ENCODE data around the gene APOL6. TPM values are rescaled to one million over a fixed set of nuclear protein-coding genes. Genes with fewer than 3 reads are reported as not detected.
"Not testable (repeated sequence)": the region's sequence is repeated elsewhere in the genome, so short reads cannot be mapped to it uniquely, and the experiment has no call there.

Gene APOL6
- total RNA-seq, 4 donors from 2014 or later, result 4.6 to 39.7 (median 27.5) TPM

DNA sequence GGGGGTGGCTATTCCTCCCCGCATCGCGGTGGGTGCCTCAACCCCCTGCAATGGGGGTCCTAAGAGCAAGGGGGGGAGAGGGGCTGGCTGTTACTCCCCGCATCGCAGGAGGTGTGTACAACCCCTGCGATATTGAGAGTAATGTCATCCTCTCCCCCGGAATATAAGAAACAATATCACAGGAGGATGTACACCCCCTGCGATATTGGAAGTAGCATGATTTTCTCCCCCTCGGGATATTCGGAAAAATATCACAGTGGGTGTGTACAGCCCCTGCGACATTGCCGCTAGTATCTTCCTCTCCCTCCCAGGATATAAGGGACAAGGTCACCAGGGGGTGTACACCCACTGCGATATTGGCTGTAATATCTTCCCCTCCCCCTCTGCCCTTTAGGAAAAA lies 47.0 kb downstream of the APOL6 start:
- Histone ChIP-seq H3K27me3 (no peaks in the 10 kb centered on the region), H3K4me3 (no peak overlapping the region), H3K9me3 (no peaks in the 10 kb centered on the region), H3K27ac (no peak overlapping the region), H3K36me3 (no peaks in the 10 kb centered on the region), H3K4me1 (no peaks in the 10 kb centered on the region)
- in situ Hi-C loops (cut with MboI; ENCODE audit: low pct_ligation_motif_present in 1 of 4, low pct_unique_long_range_greater_than_20kb in 1 of 4, low sequenced_read_pairs in 3 of 4), result no loop called here
- no peak for DNase-seq
- intact Hi-C loops (cut with DNase I; ENCODE audit: low total_unique reads), result no loop called here
- TF ChIP-seq POLR2AphosphoS5 (IDR thresholded peaks at IDR 0.05), result no peak
- WGBS, 2 donors (ENCODE audit: low coverage in 1 of 2), result 87 to 100% methylated on average over 1 to 13 of the region's 13 CpGs

DNA sequence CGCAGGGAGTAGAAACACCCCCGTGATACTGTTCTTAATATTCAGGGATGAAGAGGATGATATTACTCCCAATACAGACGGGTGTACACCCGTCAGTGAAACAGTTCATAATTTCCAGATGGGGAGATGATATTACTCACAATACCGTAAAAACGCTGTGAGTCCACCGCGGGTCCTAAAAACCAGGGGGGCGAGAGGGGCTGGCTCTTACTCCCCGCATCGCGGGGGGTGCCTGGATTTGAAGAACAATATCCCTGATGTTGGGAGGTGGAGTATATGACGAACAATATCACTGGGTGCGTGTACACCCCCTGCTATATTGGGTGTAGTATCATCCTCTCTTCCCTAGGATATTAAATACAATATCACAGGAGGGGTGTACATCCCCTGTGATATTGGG lies 48.9 kb downstream of the APOL6 start:
- Histone ChIP-seq H3K36me3 (no peaks in the 10 kb centered on the region), H3K9me3 (no peaks in the 10 kb centered on the region), H3K27ac (no peak overlapping the region), H3K4me3 (no peak overlapping the region), H3K4me1 (no peaks in the 10 kb centered on the region), H3K27me3 (no peaks in the 10 kb centered on the region)
- no peak for DNase-seq
- intact Hi-C loops (cut with DNase I; ENCODE audit: low total_unique reads), result no loop called here
- in situ Hi-C loops (cut with MboI; ENCODE audit: low pct_ligation_motif_present in 1 of 4, low pct_unique_long_range_greater_than_20kb in 1 of 4, low sequenced_read_pairs in 3 of 4), result no loop called here
- no peak for TF ChIP-seq POLR2AphosphoS5 (IDR thresholded peaks at IDR 0.05)
- TF ChIP-seq POLR2A (IDR thresholded peaks at IDR 0.05), result no peak
- TF ChIP-seq EP300 (IDR thresholded peaks at IDR 0.05; ENCODE audit: low read depth), result no peak
- no peak for TF ChIP-seq CTCF (IDR thresholded peaks at IDR 0.05)
- 81 to 87% methylated on average over 6 to 14 of the region's 14 CpGs for WGBS, 2 donors (ENCODE audit: low coverage in 1 of 2)

DNA sequence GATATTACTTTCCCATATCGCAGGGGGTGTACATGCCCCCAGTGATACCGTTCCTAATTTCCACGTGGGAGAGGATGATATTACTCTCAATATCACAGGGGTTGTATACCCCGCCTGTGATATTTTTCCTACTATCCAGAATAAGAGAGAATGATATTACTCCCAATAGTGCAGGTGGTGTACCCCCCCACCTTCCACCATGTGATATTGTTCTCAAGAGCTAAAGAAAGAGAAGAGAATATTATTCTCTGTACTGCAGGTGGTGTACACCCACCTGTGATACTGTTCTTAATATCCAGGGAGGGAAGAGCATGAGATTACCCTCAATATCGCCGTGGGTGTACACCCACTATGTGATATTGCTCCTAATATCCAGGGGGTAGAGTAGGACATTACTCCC lies 51.6 kb downstream of the APOL6 start:
- H3K27me3 ChIP-seq; in situ Hi-C loops (cut with MboI; ENCODE audit: low pct_ligation_motif_present in 1 of 4, low pct_unique_long_range_greater_than_20kb in 1 of 4, low sequenced_read_pairs in 3 of 4); intact Hi-C loops (cut with DNase I; ENCODE audit: low total_unique reads): not testable (repeated sequence)

GRCh38 chr22:35703861-35704584 lies 55.8 kb downstream of the APOL6 start:
- Histone ChIP-seq H3K4me1 (peaks cover 0 to 17% (median 0%) of the 10 kb centered on the region in 4 donors), H3K9me3 (no peaks in the 10 kb centered on the region), H3K36me3 (no peaks in the 10 kb centered on the region), H3K27ac (no peak overlapping the region), H3K4me3 (no peak overlapping the region), H3K27me3 (no peaks in the 10 kb centered on the region)
- WGBS, 2 donors (ENCODE audit: low coverage in 1 of 2), result 14 to 74% methylated on average over 1 to 7 of the region's 7 CpGs
- TF ChIP-seq CTCF (IDR thresholded peaks at IDR 0.05) (no peak), POLR2AphosphoS5 (IDR thresholded peaks at IDR 0.05) (no peak), EP300 (IDR thresholded peaks at IDR 0.05; ENCODE audit: low read depth) (no peak), POLR2A (IDR thresholded peaks at IDR 0.05) (no peak)
- DNase-seq, result no peak
- intact Hi-C loops (cut with DNase I; ENCODE audit: low total_unique reads) (no loop called here), in situ Hi-C loops (cut with MboI; ENCODE audit: low pct_ligation_motif_present in 1 of 4, low pct_unique_long_range_greater_than_20kb in 1 of 4, low sequenced_read_pairs in 3 of 4) (no loop called here)

More for the DNA sequence above, 51.6 kb downstream of the APOL6 start:
- not testable (repeated sequence) for H3K27ac ChIP-seq, H3K4me1 ChIP-seq, H3K4me3 ChIP-seq, H3K9me3 ChIP-seq, H3K36me3 ChIP-seq, DNase-seq
- WGBS, 2 donors (ENCODE audit: low coverage in 1 of 2), result 78 to 88% methylated on average over 4 to 6 of the region's 6 CpGs

GRCh38 chr22:35705141-35705540 lies 56.9 kb downstream of the APOL6 start:
- Histone ChIP-seq H3K4me3 (no peak overlapping the region), H3K4me1 (peaks cover 0 to 17% (median 0%) of the 10 kb centered on the region in 4 donors), H3K27me3 (no peaks in the 10 kb centered on the region), H3K36me3 (no peaks in the 10 kb centered on the region), H3K9me3 (no peaks in the 10 kb centered on the region), H3K27ac (peak overlapping the region in 1 of 4 donors; percentile 19)
- intact Hi-C loops (cut with DNase I; ENCODE audit: low total_unique reads) (no loop called here), in situ Hi-C loops (cut with MboI; ENCODE audit: low pct_ligation_motif_present in 1 of 4, low pct_unique_long_range_greater_than_20kb in 1 of 4, low sequenced_read_pairs in 3 of 4) (no loop called here)
- DNase-seq, result no peak
- 88 to 93% methylated on average over 2 to 3 of the region's 3 CpGs for WGBS, 2 donors (ENCODE audit: low coverage in 1 of 2)
- TF ChIP-seq CTCF (IDR thresholded peaks at IDR 0.05), result no peak
